Activated T-cell treated with anti-CD3 and anti-CD28 coated beads, Interleukin-2, amount 50 U/mL, for 24 hours (primary cell): ENCODE data around the gene GREB1L.
A peak's percentile ranks its signal among the peaks of the same experiment; 100 is the strongest.
"Not testable (repeated sequence)": the region's sequence is repeated elsewhere in the genome, so short reads cannot be mapped to it uniquely, and the experiment has no call there.

Experiments
- DNase-seq: peaks from one replicate; pipeline ENCODE4 v3.0.0-alpha.2; 2020
- H3K27ac Mint-ChIP-seq: 2 replicates; pipeline ENCODE4 v1.8.0; 2020; ENCODE audit warnings: mild to moderate bottlenecking, mixed read lengths
- H3K27me3 Mint-ChIP-seq: 2 replicates; pipeline ENCODE4 v1.8.0; 2020; ENCODE audit warnings: mixed read lengths
- H3K36me3 Mint-ChIP-seq: 2 replicates; pipeline ENCODE4 v1.8.0; 2020; ENCODE audit warnings: low read depth, mixed read lengths
- H3K4me1 Mint-ChIP-seq: 2 replicates; pipeline ENCODE4 v1.8.0; 2020; ENCODE audit warnings: low read depth, mixed read lengths
- H3K4me3 Mint-ChIP-seq: 2 replicates; pipeline ENCODE4 v1.8.0; 2020; ENCODE audit warnings: mild to moderate bottlenecking, moderate library complexity, mixed read lengths
- H3K9me3 Mint-ChIP-seq: 2 replicates; pipeline ENCODE4 v1.8.0; 2020; ENCODE audit warnings: mixed read lengths

Gene GREB1L

GRCh38 chr18:21242141-21242779, at the start of gene GREB1L:
TSS of gene GREB1L (plus strand) at chr18:21242232. CDS start at chr18:21383519, 141,287 bp downstream.
- no peaks in the 10 kb centered on the region for H3K36me3 Mint-ChIP-seq
- H3K4me1 Mint-ChIP-seq: peaks cover 15% of the 10 kb centered on the region
- DNase-seq: peak; percentile 39
- H3K9me3 Mint-ChIP-seq: no peaks in the 10 kb centered on the region
- peak within 1 kb of the TSS; percentile 43 for H3K4me3 Mint-ChIP-seq
- peaks cover 68% of the 10 kb centered on the region for H3K27me3 Mint-ChIP-seq
- H3K27ac Mint-ChIP-seq: no peak within 1 kb of the TSS

DNA sequence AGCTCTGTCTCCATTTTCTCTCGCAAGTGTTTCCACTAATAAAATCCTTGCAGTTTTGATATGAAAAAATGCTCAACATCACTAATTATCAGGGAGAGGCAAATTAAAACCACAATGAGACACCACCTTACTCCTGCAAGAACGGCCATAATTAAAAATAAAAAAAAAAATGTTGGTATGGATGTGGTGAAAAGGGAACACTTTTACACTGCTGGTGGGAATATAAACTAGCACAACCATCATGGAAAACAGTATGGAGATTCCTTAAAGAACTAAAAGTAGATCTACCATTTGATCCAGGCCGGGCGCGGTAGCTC, 49.8 kb upstream of the GREB1L start:
- Mint-ChIP-seq H3K9me3 (no peaks in the 10 kb centered on the region), H3K4me1 (no peaks in the 10 kb centered on the region), H3K36me3 (no peaks in the 10 kb centered on the region), H3K27me3 (peaks cover 26% of the 10 kb centered on the region), H3K4me3 (no peak overlapping the region), H3K27ac (no peak overlapping the region)
- DNase-seq: no peak

- Mint-ChIP-seq H3K9me3 (no peaks in the 10 kb centered on the region), H3K4me1 (no peaks in the 10 kb centered on the region), H3K36me3 (no peaks in the 10 kb centered on the region), H3K4me3 (no peak overlapping the region), H3K27me3 (peaks cover 27% of the 10 kb centered on the region), H3K27ac (no peak overlapping the region)
- no peak for DNase-seq
Observed at GRCh38 chr18:21194871-21195771, 46.9 kb upstream of the GREB1L start.

DNA sequence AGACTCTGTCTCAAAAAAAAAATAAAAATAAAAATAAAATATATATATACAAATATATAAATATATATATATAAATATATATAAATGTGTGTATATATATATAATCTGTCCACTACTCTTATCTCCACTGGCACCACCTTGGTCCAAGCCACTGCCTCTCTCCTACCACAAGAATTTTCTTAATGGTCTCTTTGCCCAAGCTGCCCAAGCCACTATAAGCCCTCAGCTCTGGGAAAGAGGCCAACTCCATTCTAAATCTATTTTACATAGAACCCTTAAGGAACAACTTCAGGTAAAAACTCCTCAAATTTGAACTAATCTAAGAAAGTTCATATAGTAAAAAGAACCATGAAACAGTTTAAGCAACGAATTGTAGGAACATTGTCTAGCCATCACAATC, 45.6 kb upstream of the GREB1L start:
- no peaks in the 10 kb centered on the region for H3K9me3 Mint-ChIP-seq
- H3K27ac Mint-ChIP-seq: no peak overlapping the region
- peaks cover 21% of the 10 kb centered on the region for H3K27me3 Mint-ChIP-seq
- H3K4me1 Mint-ChIP-seq: no peaks in the 10 kb centered on the region
- DNase-seq: no peak
- no peak overlapping the region for H3K4me3 Mint-ChIP-seq
- H3K36me3 Mint-ChIP-seq: no peaks in the 10 kb centered on the region

DNA sequence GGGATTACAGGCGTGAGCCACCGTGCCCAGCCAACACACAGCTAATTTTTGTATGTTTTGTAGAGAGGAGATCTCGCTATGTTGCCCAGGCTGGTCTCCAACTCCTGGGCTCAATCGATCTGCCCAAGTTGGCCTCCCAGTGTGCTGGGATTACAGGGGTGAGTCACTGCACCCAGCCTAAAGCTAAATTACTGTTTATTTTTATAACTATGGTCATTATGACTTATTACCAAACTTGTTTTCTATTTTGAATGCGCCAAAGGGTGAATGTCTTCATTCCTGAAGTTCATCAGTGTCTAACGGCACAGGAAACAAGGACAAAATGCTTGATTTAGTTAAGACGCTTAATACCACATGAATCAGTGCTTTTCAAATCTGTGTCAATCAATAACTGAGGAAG, 38.9 kb upstream of the GREB1L start:
- H3K27ac Mint-ChIP-seq: no peak overlapping the region
- H3K4me3 Mint-ChIP-seq: no peak overlapping the region
- no peaks in the 10 kb centered on the region for H3K36me3 Mint-ChIP-seq
- peaks cover 7% of the 10 kb centered on the region for H3K27me3 Mint-ChIP-seq
- no peaks in the 10 kb centered on the region for H3K9me3 Mint-ChIP-seq
- H3K4me1 Mint-ChIP-seq: no peaks in the 10 kb centered on the region
- DNase-seq: no peak

DNA sequence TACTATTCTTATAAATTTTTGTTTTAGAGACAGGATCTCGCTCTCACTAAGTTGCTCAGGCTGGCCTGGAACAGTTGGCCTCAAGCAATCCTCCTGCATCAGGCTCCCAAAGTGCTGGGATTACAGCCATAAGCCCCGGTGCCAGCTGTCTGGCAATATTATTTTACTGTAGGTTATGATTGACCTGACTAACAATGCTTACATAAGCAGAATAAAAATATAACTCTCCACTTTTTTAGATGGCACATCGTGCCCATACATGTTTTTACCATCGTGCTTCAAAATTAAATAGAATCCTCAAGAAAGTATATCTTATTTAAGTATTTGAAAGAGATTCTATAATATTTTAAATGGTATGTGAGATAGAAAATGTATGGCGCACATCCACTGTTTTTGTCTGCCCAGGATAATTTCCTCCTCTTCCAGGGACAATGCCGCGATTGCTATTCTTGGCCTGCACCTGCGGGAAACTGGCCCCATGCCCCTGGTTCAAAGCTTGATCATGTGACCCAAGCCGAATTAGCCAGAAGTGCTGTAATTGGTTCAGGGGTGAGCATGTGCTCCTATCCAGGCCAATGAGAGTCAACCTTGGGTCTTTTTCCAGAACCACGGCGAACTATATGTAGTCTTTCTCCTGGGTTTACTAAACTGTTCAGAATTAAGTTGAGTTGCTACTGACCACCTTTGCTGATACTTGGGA, 38.3 kb upstream of the GREB1L start:
- Mint-ChIP-seq H3K4me3 (no peak overlapping the region), H3K27ac (no peak overlapping the region), H3K36me3 (no peaks in the 10 kb centered on the region), H3K27me3 (peaks cover 7% of the 10 kb centered on the region), H3K4me1 (no peaks in the 10 kb centered on the region), H3K9me3 (no peaks in the 10 kb centered on the region)
- DNase-seq: no peak

DNA sequence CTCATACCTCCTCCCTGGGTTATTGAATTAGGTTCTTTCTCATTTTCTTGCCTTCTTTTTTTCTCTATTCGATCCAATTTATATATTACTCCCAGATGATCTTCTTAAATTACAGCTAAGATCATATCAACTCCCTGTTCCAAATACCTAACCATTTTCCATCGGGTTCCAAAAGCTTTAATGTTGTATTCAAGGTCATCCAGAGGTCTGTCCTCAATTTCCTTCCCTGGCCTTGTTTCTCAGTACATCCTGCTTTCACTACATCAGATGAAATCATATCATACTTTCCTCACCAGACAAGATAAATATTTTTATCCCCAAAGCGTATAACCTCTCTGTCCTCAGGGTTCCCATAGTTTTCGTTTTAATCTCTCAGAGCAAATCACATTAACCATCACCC, 36.3 kb upstream of the GREB1L start:
- DNase-seq: no peak
- no peak overlapping the region for H3K27ac Mint-ChIP-seq
- peaks cover 4% of the 10 kb centered on the region for H3K27me3 Mint-ChIP-seq
- H3K4me3 Mint-ChIP-seq: no peak overlapping the region
- H3K4me1 Mint-ChIP-seq: no peaks in the 10 kb centered on the region
- H3K9me3 Mint-ChIP-seq: no peaks in the 10 kb centered on the region
- H3K36me3 Mint-ChIP-seq: no peaks in the 10 kb centered on the region

GRCh38 chr18:21210278-21210677, 31.8 kb upstream of the GREB1L start:
- Mint-ChIP-seq H3K4me3 (no peak overlapping the region), H3K9me3 (no peaks in the 10 kb centered on the region), H3K36me3 (no peaks in the 10 kb centered on the region), H3K27ac (no peak overlapping the region), H3K27me3 (no peaks in the 10 kb centered on the region), H3K4me1 (no peaks in the 10 kb centered on the region)
- no peak for DNase-seq

DNA sequence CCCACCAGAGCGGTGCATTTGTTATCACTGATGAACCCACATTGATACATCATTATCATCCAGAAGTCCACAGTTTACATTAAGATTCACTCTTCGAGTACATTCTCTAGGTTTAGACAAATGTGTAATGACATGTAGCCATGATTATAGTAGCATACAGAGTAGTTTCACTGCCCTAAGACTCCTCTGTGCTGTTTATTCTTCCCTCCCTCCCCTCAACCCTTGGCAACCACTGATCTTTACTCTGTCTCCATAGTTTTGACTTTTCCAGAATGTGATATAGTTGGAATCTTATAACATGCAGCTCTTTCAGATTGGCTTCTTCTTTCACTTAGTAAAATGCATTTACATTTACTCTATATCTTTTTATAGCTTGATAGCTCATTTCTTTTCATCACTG, 31.2 kb upstream of the GREB1L start:
- Mint-ChIP-seq H3K9me3 (no peaks in the 10 kb centered on the region), H3K36me3 (no peaks in the 10 kb centered on the region), H3K4me3 (no peak overlapping the region), H3K27ac (no peak overlapping the region), H3K27me3 (no peaks in the 10 kb centered on the region), H3K4me1 (no peaks in the 10 kb centered on the region)
- no peak for DNase-seq

DNA sequence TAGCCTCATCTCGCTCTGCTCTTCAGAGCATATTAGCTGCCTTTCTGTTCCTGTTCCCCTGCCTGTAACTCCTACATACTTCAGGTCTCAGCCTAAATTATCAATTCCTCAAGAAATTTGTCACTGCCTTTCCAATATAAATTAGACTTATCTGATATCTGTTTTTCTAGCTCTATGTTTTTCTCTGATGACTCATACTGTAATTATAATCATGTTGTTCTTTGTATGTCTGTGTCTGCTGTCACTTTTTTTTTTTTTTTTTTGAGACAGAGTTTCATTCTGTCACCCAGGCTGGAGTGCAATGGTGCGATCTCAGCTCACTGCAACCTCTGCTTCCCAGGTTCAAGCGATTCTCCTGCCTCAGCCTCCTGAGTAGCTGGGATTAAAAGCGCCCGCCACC, 27.6 kb upstream of the GREB1L start:
- DNase-seq, H3K27ac Mint-ChIP-seq, H3K9me3 Mint-ChIP-seq, H3K27me3 Mint-ChIP-seq, H3K4me1 Mint-ChIP-seq, H3K36me3 Mint-ChIP-seq, H3K4me3 Mint-ChIP-seq: not testable (repeated sequence)

DNA sequence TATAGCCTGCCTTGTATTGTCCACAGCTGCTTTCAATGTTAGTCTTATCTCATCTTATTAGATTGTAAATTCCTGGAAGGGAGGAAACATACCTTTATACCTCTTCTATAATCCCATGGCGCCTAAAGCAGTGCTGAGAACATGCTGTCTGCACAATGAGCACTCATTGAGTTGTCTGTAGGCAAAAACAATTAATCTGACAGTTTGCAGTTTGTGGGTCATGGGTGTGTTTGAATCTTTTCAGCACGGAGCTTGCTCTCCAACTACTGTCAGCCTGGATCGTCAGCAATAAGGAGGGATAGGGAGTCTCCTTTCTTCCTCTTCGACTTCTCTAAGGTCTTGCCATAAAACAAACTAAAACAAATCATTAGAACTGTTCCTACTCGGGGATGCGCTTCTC, 26.5 kb upstream of the GREB1L start:
- H3K4me3 Mint-ChIP-seq: no peak overlapping the region
- H3K27me3 Mint-ChIP-seq: no peaks in the 10 kb centered on the region
- H3K9me3 Mint-ChIP-seq: no peaks in the 10 kb centered on the region
- no peak for DNase-seq
- no peaks in the 10 kb centered on the region for H3K36me3 Mint-ChIP-seq
- H3K4me1 Mint-ChIP-seq: no peaks in the 10 kb centered on the region
- no peak overlapping the region for H3K27ac Mint-ChIP-seq

DNA sequence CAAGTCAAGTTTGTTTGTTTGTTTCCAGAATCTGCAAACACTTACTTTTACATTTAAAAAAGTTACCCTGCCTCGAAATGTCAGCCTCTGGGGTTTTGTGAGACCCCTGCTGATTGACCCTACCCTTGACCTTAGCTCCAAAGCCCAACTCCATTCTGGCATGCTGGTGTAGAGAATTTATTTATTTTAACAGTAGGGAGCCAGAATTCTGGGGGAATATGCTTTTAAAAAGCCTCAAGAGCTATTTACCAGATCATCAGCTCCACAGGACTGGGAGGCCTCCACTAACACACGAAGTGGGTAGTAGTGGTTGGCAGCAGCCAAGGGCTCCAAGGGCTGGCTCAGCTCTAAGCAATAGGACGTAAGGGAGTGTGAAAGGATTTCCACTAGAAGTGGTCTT, 23.2 kb upstream of the GREB1L start:
- DNase-seq: no peak
- no peaks in the 10 kb centered on the region for H3K36me3 Mint-ChIP-seq
- no peaks in the 10 kb centered on the region for H3K27me3 Mint-ChIP-seq
- H3K27ac Mint-ChIP-seq: no peak overlapping the region
- no peak overlapping the region for H3K4me3 Mint-ChIP-seq
- no peaks in the 10 kb centered on the region for H3K9me3 Mint-ChIP-seq
- no peaks in the 10 kb centered on the region for H3K4me1 Mint-ChIP-seq

DNA sequence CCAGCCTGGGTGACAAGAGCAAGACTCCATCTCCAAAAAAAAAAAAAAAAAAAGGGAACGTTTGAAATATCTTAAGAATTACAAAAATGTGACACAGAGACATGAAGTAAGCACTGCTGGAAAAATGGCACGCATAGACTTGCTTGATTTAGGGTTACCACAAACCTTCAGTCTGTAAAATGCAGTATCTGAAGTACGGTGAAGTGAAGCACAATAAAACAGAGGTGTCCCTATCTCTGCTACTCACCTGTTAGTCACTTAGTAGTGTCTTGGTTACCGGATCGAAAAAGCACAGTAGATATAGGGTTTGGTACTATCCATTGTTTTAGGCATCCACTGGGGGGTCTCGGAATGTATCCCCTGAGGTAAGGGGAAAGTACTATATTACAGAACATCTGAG, 11.6 kb upstream of the GREB1L start:
- Mint-ChIP-seq H3K36me3 (no peaks in the 10 kb centered on the region), H3K27ac (no peak overlapping the region), H3K27me3 (peaks cover 8% of the 10 kb centered on the region), H3K4me1 (no peaks in the 10 kb centered on the region), H3K4me3 (no peak overlapping the region), H3K9me3 (no peaks in the 10 kb centered on the region)
- DNase-seq: no peak

DNA sequence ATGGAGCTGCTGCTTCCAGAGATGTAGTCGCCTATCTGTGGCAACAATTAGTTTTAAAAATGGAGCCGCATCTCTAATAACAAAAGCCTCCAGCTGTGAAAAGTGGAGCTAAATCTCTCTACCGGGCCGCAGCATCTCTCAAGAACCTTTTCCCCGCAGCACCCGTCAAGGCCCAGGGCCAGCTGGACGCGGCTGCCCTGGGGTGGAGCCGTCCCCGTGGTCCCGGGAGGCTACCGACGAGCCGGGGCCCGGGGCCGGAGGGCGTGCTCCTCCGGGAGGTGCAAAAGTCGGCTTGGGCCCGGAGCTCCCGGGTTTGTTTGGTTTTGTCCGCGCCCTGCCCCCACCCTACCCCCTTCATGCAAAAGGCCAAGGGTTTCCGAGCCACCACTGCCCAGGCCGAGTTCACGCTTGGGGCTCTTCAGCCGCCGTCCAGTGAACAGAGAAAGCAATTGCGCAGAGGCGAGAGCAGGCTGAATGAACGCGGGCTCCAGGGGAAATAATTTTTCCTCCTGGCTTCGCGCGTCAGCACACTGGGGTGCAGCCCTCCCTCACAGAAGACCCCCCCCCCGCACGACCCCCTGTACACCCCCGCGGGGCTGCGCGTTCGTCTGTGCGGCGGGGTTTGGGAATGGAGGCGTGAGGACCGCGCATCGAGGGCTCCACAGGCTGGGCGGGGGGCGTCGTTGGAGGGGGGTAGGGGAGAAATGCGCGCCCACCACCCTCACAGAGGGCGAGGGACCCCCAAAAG, 557 bp upstream of the GREB1L start:
- Mint-ChIP-seq H3K27ac (no peak overlapping the region), H3K27me3 (peaks cover 68% of the 10 kb centered on the region), H3K9me3 (no peaks in the 10 kb centered on the region), H3K4me3 (peak overlapping the region; percentile 27), H3K4me1 (peaks cover 15% of the 10 kb centered on the region), H3K36me3 (no peaks in the 10 kb centered on the region)
- DNase-seq: no peak
